ENCODE results near the gene MINAR1.

DNA sequence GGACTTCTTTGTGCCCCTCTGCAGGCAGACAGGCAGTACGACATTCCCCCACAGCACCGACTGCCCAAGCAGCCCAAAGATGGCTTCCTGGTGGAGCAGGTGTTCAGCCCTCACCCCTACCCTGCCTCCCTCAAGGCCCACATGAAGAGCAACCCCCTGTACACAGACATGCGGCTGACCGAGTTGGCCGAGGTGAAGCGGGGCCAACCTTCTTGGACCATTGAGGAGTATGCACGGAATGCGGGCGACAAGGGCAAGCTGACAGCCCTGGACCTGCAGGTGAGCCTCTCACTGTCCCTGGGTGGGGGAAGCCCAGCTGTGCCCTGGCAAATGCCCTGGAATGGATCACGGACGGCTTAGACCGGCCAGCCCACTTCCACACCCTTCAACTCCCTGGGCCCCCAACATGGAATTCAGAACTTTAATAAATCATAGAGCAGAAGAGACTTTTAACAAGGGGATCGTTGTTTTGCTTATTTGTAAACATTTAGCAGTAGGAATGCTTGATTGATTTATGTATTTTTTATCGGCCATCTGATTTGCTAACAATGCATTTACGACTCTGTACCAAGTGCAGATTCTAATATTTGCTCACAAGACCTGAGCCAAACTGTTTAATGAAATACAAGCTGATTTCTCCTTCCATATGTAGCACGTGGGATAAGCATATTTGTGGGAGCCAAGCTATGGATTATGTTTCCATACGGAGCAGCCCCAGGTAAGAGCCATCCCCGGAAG is 31.1 kb downstream of the MINAR1 start:
- no peak for TF ChIP-seq EZH2 (IDR thresholded peaks at IDR 0.05; ENCODE audit: low read length)
- TF ChIP-seq, protein P1, sequence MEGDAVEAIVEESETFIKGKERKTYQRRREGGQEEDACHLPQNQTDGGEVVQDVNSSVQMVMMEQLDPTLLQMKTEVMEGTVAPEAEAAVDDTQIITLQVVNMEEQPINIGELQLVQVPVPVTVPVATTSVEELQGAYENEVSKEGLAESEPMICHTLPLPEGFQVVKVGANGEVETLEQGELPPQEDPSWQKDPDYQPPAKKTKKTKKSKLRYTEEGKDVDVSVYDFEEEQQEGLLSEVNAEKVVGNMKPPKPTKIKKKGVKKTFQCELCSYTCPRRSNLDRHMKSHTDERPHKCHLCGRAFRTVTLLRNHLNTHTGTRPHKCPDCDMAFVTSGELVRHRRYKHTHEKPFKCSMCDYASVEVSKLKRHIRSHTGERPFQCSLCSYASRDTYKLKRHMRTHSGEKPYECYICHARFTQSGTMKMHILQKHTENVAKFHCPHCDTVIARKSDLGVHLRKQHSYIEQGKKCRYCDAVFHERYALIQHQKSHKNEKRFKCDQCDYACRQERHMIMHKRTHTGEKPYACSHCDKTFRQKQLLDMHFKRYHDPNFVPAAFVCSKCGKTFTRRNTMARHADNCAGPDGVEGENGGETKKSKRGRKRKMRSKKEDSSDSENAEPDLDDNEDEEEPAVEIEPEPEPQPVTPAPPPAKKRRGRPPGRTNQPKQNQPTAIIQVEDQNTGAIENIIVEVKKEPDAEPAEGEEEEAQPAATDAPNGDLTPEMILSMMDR (optimal IDR thresholded peaks at IDR 0.05 in 1 of 3, IDR thresholded peaks at IDR 0.05 in 1 of 3, conservative IDR thresholded peaks at IDR 0.05 in 1 of 3; ENCODE audit: extremely low read depth in 1 of 3, insufficient read depth in 2 of 3, low read length in 3 of 3): no peak
